Measurements from ENCODE around the gene RUFY3. TPM values are rescaled to one million over a fixed set of nuclear protein-coding genes. Genes with fewer than 3 reads are reported as not detected.

Gene RUFY3
- total and polyA plus RNA-seq, 9 of the 15 experiments (the other 6 are each of a cell fraction or from before 2014, with no cell fraction given): 4.2 to 31.1 (median 21.5) TPM

DNA sequence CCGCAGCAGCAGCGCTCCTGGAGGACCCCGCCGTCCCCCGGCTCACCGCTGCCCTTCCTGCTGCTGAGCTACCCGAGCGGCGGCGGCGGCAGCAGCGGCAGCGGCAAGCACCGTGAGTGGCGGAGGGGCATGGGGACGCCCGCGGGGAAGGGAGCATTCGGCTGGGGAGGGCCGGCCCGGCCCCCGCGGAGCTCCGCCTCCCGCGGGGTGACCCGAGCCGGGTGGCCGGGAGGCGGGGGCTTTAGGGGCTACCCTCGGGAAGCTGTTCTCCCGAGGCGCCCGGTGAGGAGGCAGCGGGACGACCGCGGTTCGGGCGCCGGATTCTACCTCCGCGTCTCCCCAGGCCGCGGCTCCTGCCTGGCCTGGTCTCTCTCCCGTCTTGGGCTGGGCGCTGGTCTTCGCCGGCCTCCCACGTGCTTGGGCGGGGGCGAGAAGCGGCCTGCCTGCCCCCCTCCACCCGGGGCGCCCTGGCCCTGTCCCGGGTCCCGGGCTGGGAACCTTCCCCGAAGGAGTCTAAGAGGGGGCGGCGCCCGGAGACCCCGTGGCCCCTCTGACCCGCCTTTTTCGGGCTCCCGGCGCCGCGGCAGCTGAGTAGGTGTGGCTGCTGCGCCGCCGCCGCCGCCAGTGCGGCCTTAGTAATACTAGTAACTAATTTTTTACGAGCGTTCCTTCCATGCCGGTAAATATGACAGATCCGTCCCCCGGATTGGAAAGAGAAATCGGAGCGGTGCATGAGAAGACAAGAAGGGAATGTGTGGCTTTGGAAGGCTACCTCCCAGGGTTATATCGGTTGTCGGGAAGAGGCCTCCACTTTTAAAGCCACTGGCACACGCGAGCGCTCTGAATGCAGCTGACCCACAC lies 16.4 kb upstream of the RUFY3 start (continued):
- TF ChIP-seq NCOA6 (IDR thresholded peaks at IDR 0.05) (peak; percentile 24; the same call in 1 of the 2 replicates), HNRNPUL1 (IDR thresholded peaks at IDR 0.05; ENCODE audit: low read length) (no peak), CEBPB (tag; IDR thresholded peaks at IDR 0.05) (no peak), CCNT2 (IDR thresholded peaks at IDR 0.05; ENCODE audit: borderline replicate concordance, extremely low read depth, insufficient read length, low read depth, low read length) (peak; percentile 49), HINFP (tag; conservative IDR thresholded peaks at IDR 0.05; ENCODE audit: low read depth) (no peak), ZNF174 (CRISPR knock-in tag; IDR thresholded peaks at IDR 0.05) (no peak), KAT2B (IDR thresholded peaks at IDR 0.05; ENCODE audit: low read depth, low read length) (no peak), SIN3B (IDR thresholded peaks at IDR 0.05; ENCODE audit: low read depth) (no peak), XRCC4 (IDR thresholded peaks at IDR 0.05; ENCODE audit: extremely low read depth, insufficient read depth, insufficient read length) (no peak), GABPB1 (CRISPR knock-in tag; IDR thresholded peaks at IDR 0.05) (no peak; the same call in none of the 2 replicates), POLR3A (IDR thresholded peaks at IDR 0.05; ENCODE audit: borderline replicate concordance, extremely low read depth, insufficient read depth, insufficient read length) (no peak), ZNF143 (CRISPR knock-in tag; IDR thresholded peaks at IDR 0.05) (no peak), RBM25 (IDR thresholded peaks at IDR 0.05; ENCODE audit: low read depth, low read length, severe bottlenecking) (peak; percentile 4), ZNF77 (CRISPR knock-in tag; IDR thresholded peaks at IDR 0.05) (no peak), DIDO1 (tag; IDR thresholded peaks at IDR 0.05; ENCODE audit: low read depth) (no peak), ZFP1 (CRISPR knock-in tag; IDR thresholded peaks at IDR 0.05) (no peak), OTX1 (CRISPR knock-in tag; IDR thresholded peaks at IDR 0.05) (no peak), ZC3H8 (IDR thresholded peaks at IDR 0.05) (no peak), MCM2 (IDR thresholded peaks at IDR 0.05; ENCODE audit: low read depth) (no peak), ZNF445 (CRISPR knock-in tag; IDR thresholded peaks at IDR 0.05; ENCODE audit: low read depth) (no peak), TCF7 (IDR thresholded peaks at IDR 0.05; ENCODE audit: borderline replicate concordance) (no peak), HLTF (IDR thresholded peaks at IDR 0.05) (no peak), ZNF282 (CRISPR knock-in tag; IDR thresholded peaks at IDR 0.05) (no peak), SMARCC2 (IDR thresholded peaks at IDR 0.05; ENCODE audit: low read depth) (no peak)
- TF ChIP-seq, protein P1, sequence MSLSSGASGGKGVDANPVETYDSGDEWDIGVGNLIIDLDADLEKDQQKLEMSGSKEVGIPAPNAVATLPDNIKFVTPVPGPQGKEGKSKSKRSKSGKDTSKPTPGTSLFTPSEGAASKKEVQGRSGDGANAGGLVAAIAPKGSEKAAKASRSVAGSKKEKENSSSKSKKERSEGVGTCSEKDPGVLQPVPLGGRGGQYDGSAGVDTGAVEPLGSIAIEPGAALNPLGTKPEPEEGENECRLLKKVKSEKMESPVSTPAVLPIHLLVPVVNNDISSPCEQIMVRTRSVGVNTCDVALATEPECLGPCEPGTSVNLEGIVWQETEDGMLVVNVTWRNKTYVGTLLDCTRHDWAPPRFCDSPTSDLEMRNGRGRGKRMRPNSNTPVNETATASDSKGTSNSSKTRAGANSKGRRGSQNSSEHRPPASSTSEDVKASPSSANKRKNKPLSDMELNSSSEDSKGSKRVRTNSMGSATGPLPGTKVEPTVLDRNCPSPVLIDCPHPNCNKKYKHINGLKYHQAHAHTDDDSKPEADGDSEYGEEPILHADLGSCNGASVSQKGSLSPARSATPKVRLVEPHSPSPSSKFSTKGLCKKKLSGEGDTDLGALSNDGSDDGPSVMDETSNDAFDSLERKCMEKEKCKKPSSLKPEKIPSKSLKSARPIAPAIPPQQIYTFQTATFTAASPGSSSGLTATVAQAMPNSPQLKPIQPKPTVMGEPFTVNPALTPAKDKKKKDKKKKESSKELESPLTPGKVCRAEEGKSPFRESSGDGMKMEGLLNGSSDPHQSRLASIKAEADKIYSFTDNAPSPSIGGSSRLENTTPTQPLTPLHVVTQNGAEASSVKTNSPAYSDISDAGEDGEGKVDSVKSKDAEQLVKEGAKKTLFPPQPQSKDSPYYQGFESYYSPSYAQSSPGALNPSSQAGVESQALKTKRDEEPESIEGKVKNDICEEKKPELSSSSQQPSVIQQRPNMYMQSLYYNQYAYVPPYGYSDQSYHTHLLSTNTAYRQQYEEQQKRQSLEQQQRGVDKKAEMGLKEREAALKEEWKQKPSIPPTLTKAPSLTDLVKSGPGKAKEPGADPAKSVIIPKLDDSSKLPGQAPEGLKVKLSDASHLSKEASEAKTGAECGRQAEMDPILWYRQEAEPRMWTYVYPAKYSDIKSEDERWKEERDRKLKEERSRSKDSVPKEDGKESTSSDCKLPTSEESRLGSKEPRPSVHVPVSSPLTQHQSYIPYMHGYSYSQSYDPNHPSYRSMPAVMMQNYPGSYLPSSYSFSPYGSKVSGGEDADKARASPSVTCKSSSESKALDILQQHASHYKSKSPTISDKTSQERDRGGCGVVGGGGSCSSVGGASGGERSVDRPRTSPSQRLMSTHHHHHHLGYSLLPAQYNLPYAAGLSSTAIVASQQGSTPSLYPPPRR (CRISPR knock-in tag; IDR thresholded peaks at IDR 0.05; ENCODE audit: borderline replicate concordance): no peak

All from K562 (cell line).